Calu3 (cell line): ENCODE results near the gene SURF4. TPM values are rescaled to one million over a fixed set of nuclear protein-coding genes. Genes with fewer than 3 reads are reported as not detected.

Experiments used
- BruUV-seq: library from RNA; stranded (reverse); fragments of 400-500 nt; replicated peaks from 2 replicates; lab custom pipeline; 2021; lab: Mats Ljungman, UMichigan
- CTCF ChIA-PET: fragments of 300-600 bp; sonication (Branson Sonifier 250); formaldehyde crosslinking; loops from one replicate; lab custom pipeline; 2022; ENCODE audit warnings: antibody characterized with exemption; lab: Charles Lee
- DNase-seq: peaks from one replicate; pipeline ENCODE4 v3.0.0; 2022
- H3K27ac Mint-ChIP-seq: one replicate; pipeline ENCODE4 v1.8.0; 2022; ENCODE audit warnings: mixed read lengths; ENCODE audit not compliant: unreplicated experiment
- H3K27me3 Mint-ChIP-seq: one replicate; pipeline ENCODE4 v1.8.0; 2022; ENCODE audit warnings: mixed read lengths; ENCODE audit not compliant: unreplicated experiment
- H3K36me3 Mint-ChIP-seq: one replicate; pipeline ENCODE4 v1.8.0; 2022; ENCODE audit warnings: mild to moderate bottlenecking, moderate library complexity, mixed read lengths; ENCODE audit not compliant: insufficient read depth, unreplicated experiment
- H3K4me1 Mint-ChIP-seq: one replicate; pipeline ENCODE4 v1.8.0; 2022; ENCODE audit warnings: mild to moderate bottlenecking, low read depth, mixed read lengths; ENCODE audit not compliant: unreplicated experiment
- H3K4me3 Mint-ChIP-seq: one replicate; pipeline ENCODE4 v1.8.0; 2022; ENCODE audit warnings: mild to moderate bottlenecking, low read depth, moderate library complexity, mixed read lengths; ENCODE audit not compliant: unreplicated experiment
- H3K9me3 Mint-ChIP-seq: one replicate; pipeline ENCODE4 v1.8.0; 2022; ENCODE audit warnings: low read depth, mixed read lengths; ENCODE audit not compliant: unreplicated experiment
- intact Hi-C: fragments of 100-400 bp; cut with micrococcal nuclease; formaldehyde crosslinking; loops from one replicate; pipeline ENCODE4 v1.10.0; 2022; ENCODE audit not compliant: unreplicated experiment
- total RNA-seq: library from RNA; stranded (reverse); gene quantifications from 2 replicates; pipeline ENCODE4 v1.2.3, GENCODE V29; 2022
- TF ChIP-seq, protein P1 (sequence below): fragments of 200-600 bp; IDR thresholded peaks from one replicate; pipeline ENCODE4 v1.8.0; 2022; ENCODE audit warnings: antibody characterized with exemption; ENCODE audit not compliant: unreplicated experiment

Gene SURF4
- total RNA-seq, 1 experiment from 2014 or later = 129 TPM

GRCh38 chr9:133334161-133334560, 41.7 kb downstream of the SURF4 start:
- CTCF ChIA-PET = interaction anchor here (0.5 to 1.3 kb wide), 2 partner anchors 92 to 146 kb away, joined by 4 read pairs; no protein-coding TSS in a partner anchor
- no peak for DNase-seq
- BruUV-seq = no TSS peak
- Mint-ChIP-seq H3K9me3 (no peaks in the 10 kb centered on the region), H3K27me3 (no peaks in the 10 kb centered on the region), H3K36me3 (peaks cover 52% of the 10 kb centered on the region), H3K27ac (no peak overlapping the region), H3K4me3 (peak overlapping the region; percentile 90), H3K4me1 (peaks cover 27% of the 10 kb centered on the region)
- intact Hi-C loops = no loop called here
- TF ChIP-seq, protein P1, sequence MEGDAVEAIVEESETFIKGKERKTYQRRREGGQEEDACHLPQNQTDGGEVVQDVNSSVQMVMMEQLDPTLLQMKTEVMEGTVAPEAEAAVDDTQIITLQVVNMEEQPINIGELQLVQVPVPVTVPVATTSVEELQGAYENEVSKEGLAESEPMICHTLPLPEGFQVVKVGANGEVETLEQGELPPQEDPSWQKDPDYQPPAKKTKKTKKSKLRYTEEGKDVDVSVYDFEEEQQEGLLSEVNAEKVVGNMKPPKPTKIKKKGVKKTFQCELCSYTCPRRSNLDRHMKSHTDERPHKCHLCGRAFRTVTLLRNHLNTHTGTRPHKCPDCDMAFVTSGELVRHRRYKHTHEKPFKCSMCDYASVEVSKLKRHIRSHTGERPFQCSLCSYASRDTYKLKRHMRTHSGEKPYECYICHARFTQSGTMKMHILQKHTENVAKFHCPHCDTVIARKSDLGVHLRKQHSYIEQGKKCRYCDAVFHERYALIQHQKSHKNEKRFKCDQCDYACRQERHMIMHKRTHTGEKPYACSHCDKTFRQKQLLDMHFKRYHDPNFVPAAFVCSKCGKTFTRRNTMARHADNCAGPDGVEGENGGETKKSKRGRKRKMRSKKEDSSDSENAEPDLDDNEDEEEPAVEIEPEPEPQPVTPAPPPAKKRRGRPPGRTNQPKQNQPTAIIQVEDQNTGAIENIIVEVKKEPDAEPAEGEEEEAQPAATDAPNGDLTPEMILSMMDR = no peak

DNA sequence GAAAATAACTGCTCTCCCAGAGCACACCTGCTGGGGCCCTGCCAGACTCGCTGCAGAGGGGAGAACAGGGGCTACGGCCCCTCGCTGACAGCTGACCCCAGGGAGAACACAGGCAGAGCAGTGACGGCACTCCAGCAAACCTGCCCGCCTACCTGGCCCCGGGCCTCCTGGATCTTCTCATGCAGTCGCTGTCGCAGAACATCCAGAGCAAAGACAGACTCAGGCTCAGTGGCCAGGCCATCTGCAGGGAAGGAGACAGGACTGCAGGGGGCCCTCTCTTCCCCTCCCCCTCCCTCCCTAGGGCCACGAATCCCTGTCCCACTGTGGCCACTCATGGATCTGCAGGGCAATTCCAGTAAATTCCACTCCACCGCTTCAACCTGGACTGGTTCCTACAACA, 42.3 kb downstream of the SURF4 start:
- no peak overlapping the region for H3K27ac Mint-ChIP-seq
- peaks cover 33% of the 10 kb centered on the region for H3K4me1 Mint-ChIP-seq
- BruUV-seq = no TSS peak
- DNase-seq = no peak
- peaks cover 4% of the 10 kb centered on the region for H3K9me3 Mint-ChIP-seq
- TF ChIP-seq, protein P1 = no peak
- CTCF ChIA-PET = no interaction called here
- no peak overlapping the region for H3K4me3 Mint-ChIP-seq
- no peaks in the 10 kb centered on the region for H3K27me3 Mint-ChIP-seq
- intact Hi-C loops = no loop called here
- H3K36me3 Mint-ChIP-seq = peaks cover 56% of the 10 kb centered on the region

- intact Hi-C loops = no loop called here
- Mint-ChIP-seq H3K4me1 (peaks cover 36% of the 10 kb centered on the region), H3K27ac (no peak overlapping the region), H3K27me3 (no peaks in the 10 kb centered on the region), H3K4me3 (no peak overlapping the region), H3K9me3 (peaks cover 4% of the 10 kb centered on the region), H3K36me3 (peaks cover 60% of the 10 kb centered on the region)
- TF ChIP-seq, protein P1 = no peak
- CTCF ChIA-PET = no interaction called here
- no peak for DNase-seq
- no TSS peak for BruUV-seq
These were observed 42.8 kb downstream of the SURF4 start for GRCh38 chr9:133333011-133333410.

- intact Hi-C loops = no loop called here
- Mint-ChIP-seq H3K4me3 (no peak overlapping the region), H3K27me3 (no peaks in the 10 kb centered on the region), H3K9me3 (peaks cover 4% of the 10 kb centered on the region), H3K27ac (no peak overlapping the region), H3K36me3 (peaks cover 58% of the 10 kb centered on the region), H3K4me1 (peaks cover 36% of the 10 kb centered on the region)
- CTCF ChIA-PET = interaction anchor here (0.6 kb wide), 1 partner anchor 146 kb away, joined by 3 read pairs; no protein-coding TSS in a partner anchor
- BruUV-seq = no TSS peak
- TF ChIP-seq, protein P1 = no peak
- no peak for DNase-seq
These were observed 43.5 kb downstream of the SURF4 start for GRCh38 chr9:133332381-133332730.
